Measurements from ENCODE around the gene PPP1R3D. TPM values are rescaled to one million over a fixed set of nuclear protein-coding genes. Genes with fewer than 3 reads are reported as not detected.

Gene PPP1R3D
- total and polyA plus RNA-seq, 2 of the 13 experiments (the other 11 are each of a cell fraction or from before 2014, with no cell fraction given) = 1.2 to 3.7 TPM

DNA sequence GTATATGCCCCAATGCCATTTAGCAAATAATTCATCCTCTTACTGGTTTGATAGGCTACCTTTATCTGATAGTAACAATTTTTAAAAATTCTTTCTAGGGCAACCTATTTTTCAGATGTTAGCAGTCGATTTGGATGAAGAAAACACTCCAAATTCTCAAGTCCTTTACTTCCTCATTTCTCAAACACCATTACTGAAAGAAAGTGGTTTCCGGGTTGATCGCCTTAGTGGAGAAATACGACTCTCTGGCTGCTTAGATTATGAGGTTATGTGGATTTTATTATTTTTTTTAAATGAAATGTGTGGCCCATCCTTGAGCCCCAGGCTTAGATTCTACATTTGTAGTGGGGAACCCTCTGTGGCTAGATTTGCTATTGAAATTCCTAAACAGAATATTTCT is 44.4 kb upstream of the PPP1R3D start:
- 42% methylated on average over 4 of the region's 4 CpGs for WGBS (ENCODE audit: low lambda C conversion rate)
- no peak for FAIRE-seq
- TF ChIP-seq IKZF1 (IDR thresholded peaks at IDR 0.05) (no peak), NFIB (CRISPR knock-in tag; IDR thresholded peaks at IDR 0.05; ENCODE audit: borderline replicate concordance) (no peak), ZNF558 (CRISPR knock-in tag; IDR thresholded peaks at IDR 0.05; ENCODE audit: borderline replicate concordance) (no peak), ATF7-NPFF (CRISPR knock-in tag; IDR thresholded peaks at IDR 0.05; ENCODE audit: low read depth) (no peak), DNMT3B (CRISPR knock-in tag; conservative IDR thresholded peaks at IDR 0.05) (no peak), MAZ (IDR thresholded peaks at IDR 0.05; ENCODE audit: borderline replicate concordance, low read depth, low read length) (no peak), MAZ (CRISPR knock-in tag; IDR thresholded peaks at IDR 0.05; ENCODE audit: low read depth) (no peak), ZNF333 (CRISPR knock-in tag; IDR thresholded peaks at IDR 0.05; ENCODE audit: borderline replicate concordance) (no peak), SNAI1 (CRISPR knock-in tag; IDR thresholded peaks at IDR 0.05; ENCODE audit: borderline replicate concordance) (no peak), SOX6 (IDR thresholded peaks at IDR 0.05) (no peak), SOX6 (CRISPR knock-in tag; IDR thresholded peaks at IDR 0.05) (no peak), ZNF225 (CRISPR knock-in tag; IDR thresholded peaks at IDR 0.05) (no peak), FOSL2 (CRISPR knock-in tag; IDR thresholded peaks at IDR 0.05) (no peak), SIX1 (CRISPR knock-in tag; IDR thresholded peaks at IDR 0.05; ENCODE audit: borderline replicate concordance) (no peak), BCL6 (CRISPR knock-in tag; IDR thresholded peaks at IDR 0.05) (no peak), ZZZ3 (CRISPR knock-in tag; IDR thresholded peaks at IDR 0.05; ENCODE audit: borderline replicate concordance) (no peak)
- TF ChIP-seq, protein P1, sequence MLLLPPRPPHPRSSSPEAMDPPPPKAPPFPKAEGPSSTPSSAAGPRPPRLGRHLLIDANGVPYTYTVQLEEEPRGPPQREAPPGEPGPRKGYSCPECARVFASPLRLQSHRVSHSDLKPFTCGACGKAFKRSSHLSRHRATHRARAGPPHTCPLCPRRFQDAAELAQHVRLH (CRISPR knock-in tag; IDR thresholded peaks at IDR 0.05; ENCODE audit: borderline replicate concordance, low read depth) = no peak
- TF ChIP-seq, protein P2, sequence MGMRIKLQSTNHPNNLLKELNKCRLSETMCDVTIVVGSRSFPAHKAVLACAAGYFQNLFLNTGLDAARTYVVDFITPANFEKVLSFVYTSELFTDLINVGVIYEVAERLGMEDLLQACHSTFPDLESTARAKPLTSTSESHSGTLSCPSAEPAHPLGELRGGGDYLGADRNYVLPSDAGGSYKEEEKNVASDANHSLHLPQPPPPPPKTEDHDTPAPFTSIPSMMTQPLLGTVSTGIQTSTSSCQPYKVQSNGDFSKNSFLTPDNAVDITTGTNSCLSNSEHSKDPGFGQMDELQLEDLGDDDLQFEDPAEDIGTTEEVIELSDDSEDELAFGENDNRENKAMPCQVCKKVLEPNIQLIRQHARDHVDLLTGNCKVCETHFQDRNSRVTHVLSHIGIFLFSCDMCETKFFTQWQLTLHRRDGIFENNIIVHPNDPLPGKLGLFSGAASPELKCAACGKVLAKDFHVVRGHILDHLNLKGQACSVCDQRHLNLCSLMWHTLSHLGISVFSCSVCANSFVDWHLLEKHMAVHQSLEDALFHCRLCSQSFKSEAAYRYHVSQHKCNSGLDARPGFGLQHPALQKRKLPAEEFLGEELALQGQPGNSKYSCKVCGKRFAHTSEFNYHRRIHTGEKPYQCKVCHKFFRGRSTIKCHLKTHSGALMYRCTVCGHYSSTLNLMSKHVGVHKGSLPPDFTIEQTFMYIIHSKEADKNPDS (CRISPR knock-in tag; IDR thresholded peaks at IDR 0.05) = no peak
- TF ChIP-seq, protein P3, sequence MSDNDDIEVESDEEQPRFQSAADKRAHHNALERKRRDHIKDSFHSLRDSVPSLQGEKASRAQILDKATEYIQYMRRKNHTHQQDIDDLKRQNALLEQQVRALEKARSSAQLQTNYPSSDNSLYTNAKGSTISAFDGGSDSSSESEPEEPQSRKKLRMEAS (IDR thresholded peaks at IDR 0.05) = no peak
- TF ChIP-seq, protein P4, sequence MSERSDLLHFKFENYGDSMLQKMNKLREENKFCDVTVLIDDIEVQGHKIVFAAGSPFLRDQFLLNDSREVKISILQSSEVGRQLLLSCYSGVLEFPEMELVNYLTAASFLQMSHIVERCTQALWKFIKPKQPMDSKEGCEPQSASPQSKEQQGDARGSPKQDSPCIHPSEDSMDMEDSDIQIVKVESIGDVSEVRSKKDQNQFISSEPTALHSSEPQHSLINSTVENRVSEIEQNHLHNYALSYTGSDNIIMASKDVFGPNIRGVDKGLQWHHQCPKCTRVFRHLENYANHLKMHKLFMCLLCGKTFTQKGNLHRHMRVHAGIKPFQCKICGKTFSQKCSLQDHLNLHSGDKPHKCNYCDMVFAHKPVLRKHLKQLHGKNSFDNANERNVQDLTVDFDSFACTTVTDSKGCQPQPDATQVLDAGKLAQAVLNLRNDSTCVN (CRISPR knock-in tag; IDR thresholded peaks at IDR 0.05; ENCODE audit: borderline replicate concordance) = no peak

More for the DNA sequence above, 44.4 kb upstream of the PPP1R3D start:
- intact Hi-C loops (cut with micrococcal nuclease; ENCODE audit: unreplicated experiment) = no loop called here
- DNase-seq (ENCODE audit: low spot score) (no peak), ATAC-seq (no peak)
- Histone ChIP-seq H3K36me3 (replicated peaks in 1 of 2; ENCODE audit: control insufficient read depth in 1 of 2, insufficient read depth in 2 of 2, low read length in 2 of 2) (no peaks in the 10 kb centered on the region), H3K27me3 (ENCODE audit: control insufficient read depth in 1 of 2, insufficient read depth in 2 of 2, low read length in 2 of 2) (no peaks in the 10 kb centered on the region), H3K79me2 (ENCODE audit: insufficient read depth, low read length) (no peaks in the 10 kb centered on the region), H3K4me2 (ENCODE audit: low read depth, low read length) (no peak overlapping the region), H4K20me1 (ENCODE audit: insufficient read depth, low read length) (no peaks in the 10 kb centered on the region), H3K27ac (ENCODE audit: extremely low read length, insufficient read depth, low read length) (no peak overlapping the region), H2AFZ (ENCODE audit: low read length) (no peak overlapping the region), H3K4me1 (ENCODE audit: insufficient read depth, low read length) (no peaks in the 10 kb centered on the region), H3K4me3 (replicated peaks in 1 of 3; ENCODE audit: insufficient read depth in 1 of 3, low read depth in 2 of 3, low read length in 3 of 3) (no peak overlapping the region), H3K9me3 (ENCODE audit: low read length) (no peaks in the 10 kb centered on the region), H3K9ac (ENCODE audit: insufficient read depth, low read depth, low read length) (no peak overlapping the region)
- in situ Hi-C loops (cut with HindIII; ENCODE audit: extremely low pct_ligation_motif_present, low pct_unique_long_range_greater_than_20kb) = no loop called here
- BruUV-seq (replicated peaks) = no TSS peak
- ChIA-PET CTCF (ENCODE audit: low intra/inter-chr PET ratio, low total read pairs) (no interaction called here), POLR2A (no interaction called here)

Data from HepG2 (cell line).